Measurements from ENCODE around the gene CHD3. TPM values are rescaled to one million over a fixed set of nuclear protein-coding genes. Genes with fewer than 3 reads are reported as not detected.

CHD3 gene
- total RNA-seq, 1 donor from 2014 or later, result 12.8 TPM

GRCh38 chr17:7867881-7868329 lies 20.7 kb upstream of the CHD3 start:
- H3K27me3 Mint-ChIP-seq (ENCODE audit: insufficient read depth, low read depth), result peaks cover 2% of the 10 kb centered on the region
- H3K27ac ChIP-seq, result no peak overlapping the region
- no peak overlapping the region for H3K27ac Mint-ChIP-seq
- no peaks in the 10 kb centered on the region for H3K4me1 ChIP-seq
- no peak overlapping the region for H3K9ac ChIP-seq
- no peak overlapping the region for H3K4me2 ChIP-seq
- H3K9me3 ChIP-seq (ENCODE audit: low read depth), result no peaks in the 10 kb centered on the region
- H3K4me3 Mint-ChIP-seq, result peak overlapping the region; percentile 2
- no peaks in the 10 kb centered on the region for H3K27me3 ChIP-seq
- no peak overlapping the region for H3K4me3 ChIP-seq
- no peaks in the 10 kb centered on the region for H3K79me2 ChIP-seq (ENCODE audit: low read depth)
- DNase-seq (ENCODE audit: low spot score), result no peak
- H3K4me1 Mint-ChIP-seq, result no peaks in the 10 kb centered on the region
- H3K9me3 Mint-ChIP-seq, result no peaks in the 10 kb centered on the region
- no peaks in the 10 kb centered on the region for H4K20me1 ChIP-seq (ENCODE audit: low read depth)
- H3K36me3 ChIP-seq, result no peaks in the 10 kb centered on the region
- no peak overlapping the region for H2AFZ ChIP-seq (replicated peaks)
- H3F3A ChIP-seq (ENCODE audit: low read depth), result no peaks in the 10 kb centered on the region
- H3K36me3 Mint-ChIP-seq, result peaks cover 25% of the 10 kb centered on the region
- TF ChIP-seq EZH2 (IDR thresholded peaks at IDR 0.05), result no peak
- TF ChIP-seq CTCF (IDR thresholded peaks at IDR 0.05), result no peak
- TF ChIP-seq EZH2phosphoT487 (IDR thresholded peaks at IDR 0.05), result no peak

- Histone ChIP-seq H3K36me3 (no peaks in the 10 kb centered on the region), H3K4me2 (no peak overlapping the region), H3K9me3 (ENCODE audit: low read depth) (no peaks in the 10 kb centered on the region), H3K27me3 (no peaks in the 10 kb centered on the region), H3K9ac (no peak overlapping the region), H3K4me1 (no peaks in the 10 kb centered on the region), H3F3A (ENCODE audit: low read depth) (no peaks in the 10 kb centered on the region), H3K4me3 (no peak overlapping the region), H4K20me1 (ENCODE audit: low read depth) (no peaks in the 10 kb centered on the region), H2AFZ (replicated peaks) (no peak overlapping the region), H3K79me2 (ENCODE audit: low read depth) (no peaks in the 10 kb centered on the region), H3K27ac (no peak overlapping the region)
- Mint-ChIP-seq H3K9me3 (no peaks in the 10 kb centered on the region), H3K4me3 (no peak overlapping the region), H3K27me3 (ENCODE audit: insufficient read depth, low read depth) (no peaks in the 10 kb centered on the region), H3K27ac (no peak overlapping the region), H3K36me3 (peaks cover 18% of the 10 kb centered on the region), H3K4me1 (no peaks in the 10 kb centered on the region)
- TF ChIP-seq EZH2phosphoT487 (IDR thresholded peaks at IDR 0.05) (no peak), EZH2 (IDR thresholded peaks at IDR 0.05) (no peak), CTCF (IDR thresholded peaks at IDR 0.05) (no peak)
- DNase-seq (ENCODE audit: low spot score), result peak; percentile 33
Measured at GRCh38 chr17:7873051-7873450, 15.5 kb upstream of the CHD3 start.

- H3K4me1 ChIP-seq, result no peaks in the 10 kb centered on the region
- H4K20me1 ChIP-seq (ENCODE audit: low read depth), result no peaks in the 10 kb centered on the region
- H3K79me2 ChIP-seq (ENCODE audit: low read depth), result no peaks in the 10 kb centered on the region
- Mint-ChIP-seq H3K27ac (no peak overlapping the region), H3K4me1 (no peaks in the 10 kb centered on the region), H3K9me3 (no peaks in the 10 kb centered on the region), H3K36me3 (peaks cover 18% of the 10 kb centered on the region), H3K27me3 (ENCODE audit: insufficient read depth, low read depth) (no peaks in the 10 kb centered on the region), H3K4me3 (no peak overlapping the region)
- no peaks in the 10 kb centered on the region for H3K27me3 ChIP-seq
- H3K9ac ChIP-seq, result no peak overlapping the region
- H3K9me3 ChIP-seq (ENCODE audit: low read depth), result no peaks in the 10 kb centered on the region
- H3F3A ChIP-seq (ENCODE audit: low read depth), result no peaks in the 10 kb centered on the region
- no peak overlapping the region for H3K4me2 ChIP-seq
- no peak overlapping the region for H3K27ac ChIP-seq
- no peak for TF ChIP-seq EZH2phosphoT487 (IDR thresholded peaks at IDR 0.05)
- TF ChIP-seq EZH2 (IDR thresholded peaks at IDR 0.05), result no peak
- TF ChIP-seq CTCF (IDR thresholded peaks at IDR 0.05), result no peak
- no peaks in the 10 kb centered on the region for H3K36me3 ChIP-seq
- no peak overlapping the region for H3K4me3 ChIP-seq
- DNase-seq (ENCODE audit: low spot score), result no peak
- no peak overlapping the region for H2AFZ ChIP-seq (replicated peaks)
Measured at GRCh38 chr17:7875804-7876370, 12.7 kb upstream of the CHD3 start.
